ENCODE measurements around the gene CCDC27.

Gene CCDC27

DNA sequence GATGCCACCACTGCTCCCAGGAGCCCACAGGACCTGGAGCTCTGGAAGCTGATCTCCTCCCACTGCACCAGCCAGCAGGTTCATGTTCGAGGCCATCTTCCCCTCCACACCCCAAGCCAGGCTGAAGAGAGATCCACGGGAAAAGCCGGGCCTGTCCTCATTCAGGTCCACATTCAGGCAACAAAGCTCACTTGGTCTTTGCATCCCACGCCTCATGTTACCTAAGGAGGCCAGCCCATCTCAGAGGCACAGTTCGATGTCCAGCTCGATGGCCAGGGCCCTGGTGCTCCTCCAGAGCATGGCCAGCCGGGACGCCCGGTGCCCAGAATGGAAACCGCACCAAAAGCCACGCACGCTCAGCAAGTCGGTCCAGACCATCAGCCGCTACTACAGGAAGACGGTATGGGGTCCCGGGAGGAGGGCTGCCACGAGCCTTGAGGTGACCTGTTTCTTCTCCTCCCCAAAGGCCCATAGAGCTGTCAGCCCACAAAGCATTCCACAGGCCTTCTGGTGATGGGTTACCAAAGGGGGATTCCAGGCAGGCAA lies at the start of gene CCDC27:
CCDC27 (plus strand) TSS at position 51 of the 546 bp plus-strand sequence; CDS start at position 83, 32 bp downstream.
- H3K36me3 ChIP-seq (ENCODE audit: insufficient read depth, insufficient read length, low read length): no peaks in the 10 kb centered on the region
- no peaks in the 10 kb centered on the region for H3K27me3 ChIP-seq (ENCODE audit: insufficient read depth, insufficient read length)
- TF ChIP-seq ZNF274 (IDR thresholded peaks at IDR 0.05; ENCODE audit: low read depth, low read length) (no peak), YY1 (IDR thresholded peaks at IDR 0.05; ENCODE audit: insufficient read depth, insufficient read length) (no peak), SUZ12 (IDR thresholded peaks at IDR 0.05; ENCODE audit: extremely low read depth, insufficient read depth, insufficient read length) (no peak)

DNA sequence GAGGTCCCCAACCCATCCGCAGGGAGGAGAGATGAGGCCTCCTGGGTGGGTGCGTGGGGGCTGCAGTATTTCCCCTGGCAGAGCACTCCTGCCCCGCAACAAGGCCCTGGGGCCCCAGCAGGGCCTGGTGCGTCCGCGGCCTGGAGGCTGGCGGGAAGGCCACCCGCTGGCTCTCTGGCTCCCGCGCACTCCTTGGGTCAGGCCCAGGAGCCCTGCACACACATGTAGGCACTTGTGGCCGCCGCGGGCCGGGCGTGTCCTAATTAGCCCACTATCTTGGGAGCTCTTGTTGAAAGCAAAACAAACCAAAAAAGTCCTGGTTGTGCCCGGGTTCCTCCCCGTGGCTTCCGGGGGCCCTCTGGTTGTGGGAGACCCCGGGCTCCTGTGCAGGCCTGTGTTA lies 49.7 kb upstream of the CCDC27 start:
- Histone ChIP-seq H3K9ac (ENCODE audit: insufficient read length, low read depth) (no peak overlapping the region), H3K4me3 (ENCODE audit: insufficient read length, low read depth) (no peak overlapping the region), H3K27me3 (ENCODE audit: insufficient read depth, insufficient read length) (no peaks in the 10 kb centered on the region), H3K9me3 (ENCODE audit: insufficient read depth, low read length) (no peaks in the 10 kb centered on the region), H3K4me1 (ENCODE audit: insufficient read depth, insufficient read length) (peaks cover 4% of the 10 kb centered on the region), H3K36me3 (ENCODE audit: insufficient read depth, insufficient read length, low read length) (no peaks in the 10 kb centered on the region)
- no peak for TF ChIP-seq ZNF274 (IDR thresholded peaks at IDR 0.05; ENCODE audit: low read depth, low read length)
- no peak for TF ChIP-seq YY1 (IDR thresholded peaks at IDR 0.05; ENCODE audit: insufficient read depth, insufficient read length)
- no peak for TF ChIP-seq SUZ12 (IDR thresholded peaks at IDR 0.05; ENCODE audit: extremely low read depth, insufficient read depth, insufficient read length)
- DNase-seq (ENCODE audit: low read depth, low spot score): no peak

More for the DNA sequence above, at the start of gene CCDC27:
- DNase-seq (ENCODE audit: low read depth, low spot score): no peak
- Histone ChIP-seq H3K4me1 (ENCODE audit: insufficient read depth, insufficient read length) (no peaks in the 10 kb centered on the region), H3K9ac (ENCODE audit: insufficient read length, low read depth) (no peak within 1 kb of the TSS), H3K4me3 (ENCODE audit: insufficient read length, low read depth) (no peak within 1 kb of the TSS), H3K9me3 (ENCODE audit: insufficient read depth, low read length) (no peaks in the 10 kb centered on the region)

DNA sequence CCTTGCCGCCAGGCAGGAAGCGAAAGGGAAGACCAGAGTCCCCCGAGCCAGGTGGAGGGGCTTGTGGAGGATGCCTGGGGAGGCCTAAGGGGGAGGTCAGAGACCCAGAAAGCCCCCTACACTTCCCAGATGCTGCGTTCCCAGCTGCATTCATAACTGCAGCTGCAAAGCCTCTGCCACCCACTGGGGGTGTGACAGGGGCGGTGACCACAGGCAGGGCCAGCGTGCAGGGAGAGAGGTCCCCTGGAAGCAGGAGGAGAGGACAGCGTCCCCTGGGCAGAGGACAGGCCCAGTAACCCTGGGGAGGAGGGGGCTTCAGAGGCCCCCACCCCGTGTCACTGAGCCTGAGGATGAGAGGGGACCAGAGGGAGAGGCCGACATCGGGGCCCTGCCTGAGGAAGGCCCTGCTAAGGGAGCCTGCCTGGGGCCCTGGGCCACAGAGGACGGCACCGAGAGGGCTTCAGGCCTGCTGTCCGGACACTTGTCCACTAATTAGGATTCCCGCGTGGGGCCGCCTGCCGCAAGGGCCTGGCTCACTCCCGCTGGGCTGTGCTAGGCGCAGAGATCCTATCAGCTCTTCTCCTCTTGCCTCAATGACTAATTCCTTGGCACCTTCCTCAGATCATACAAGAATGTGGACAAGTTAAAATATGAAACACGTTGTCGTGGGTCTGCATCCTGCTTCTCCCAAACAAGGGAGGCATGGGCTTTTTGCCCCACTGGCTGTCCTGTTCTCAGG lies 49.1 kb upstream of the CCDC27 start:
- H3K9ac ChIP-seq (ENCODE audit: insufficient read length, low read depth): no peak overlapping the region
- H3K27me3 ChIP-seq (ENCODE audit: insufficient read depth, insufficient read length): peaks cover 3% of the 10 kb centered on the region
- H3K36me3 ChIP-seq (ENCODE audit: insufficient read depth, insufficient read length, low read length): no peaks in the 10 kb centered on the region
- peaks cover 9% of the 10 kb centered on the region for H3K4me1 ChIP-seq (ENCODE audit: insufficient read depth, insufficient read length)
- H3K9me3 ChIP-seq (ENCODE audit: insufficient read depth, low read length): no peaks in the 10 kb centered on the region
- DNase-seq (ENCODE audit: low read depth, low spot score): no peak
- H3K4me3 ChIP-seq (ENCODE audit: insufficient read length, low read depth): no peak overlapping the region
- TF ChIP-seq ZNF274 (IDR thresholded peaks at IDR 0.05; ENCODE audit: low read depth, low read length) (no peak), YY1 (IDR thresholded peaks at IDR 0.05; ENCODE audit: insufficient read depth, insufficient read length) (no peak), SUZ12 (IDR thresholded peaks at IDR 0.05; ENCODE audit: extremely low read depth, insufficient read depth, insufficient read length) (no peak)

DNA sequence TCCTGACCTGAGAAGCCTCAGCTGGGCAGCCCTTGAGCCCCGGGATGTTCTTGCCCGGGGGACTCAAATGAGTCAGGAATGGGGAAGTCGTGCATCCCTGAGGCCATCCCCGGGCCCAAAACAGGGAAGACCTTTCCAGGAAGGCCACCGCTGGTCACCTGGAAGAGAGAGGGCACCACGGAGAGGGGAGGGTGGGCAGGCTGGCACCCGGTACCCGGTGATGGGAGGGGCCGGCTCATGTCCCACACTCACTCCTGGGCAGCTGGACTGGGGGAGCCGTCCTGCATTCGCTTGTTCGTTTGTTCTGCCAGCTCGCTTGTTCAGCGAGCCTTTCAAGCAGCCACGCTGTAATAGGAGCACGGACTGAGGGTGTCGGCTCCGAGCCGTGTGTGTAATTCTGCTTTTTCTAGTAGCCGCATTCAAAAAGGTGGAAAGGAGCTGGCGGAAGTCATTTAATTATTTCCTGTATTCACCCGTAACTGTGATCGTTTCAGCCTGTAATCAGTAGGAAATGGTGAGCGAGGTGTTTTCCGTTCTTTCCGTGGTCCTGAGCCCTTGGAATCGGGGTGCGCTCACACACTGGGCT lies 48.4 kb upstream of the CCDC27 start:
- H3K9ac ChIP-seq (ENCODE audit: insufficient read length, low read depth): no peak overlapping the region
- H3K36me3 ChIP-seq (ENCODE audit: insufficient read depth, insufficient read length, low read length): no peaks in the 10 kb centered on the region
- no peaks in the 10 kb centered on the region for H3K9me3 ChIP-seq (ENCODE audit: insufficient read depth, low read length)
- H3K4me1 ChIP-seq (ENCODE audit: insufficient read depth, insufficient read length): peaks cover 13% of the 10 kb centered on the region
- no peak for DNase-seq (ENCODE audit: low read depth, low spot score)
- H3K4me3 ChIP-seq (ENCODE audit: insufficient read length, low read depth): no peak overlapping the region
- H3K27me3 ChIP-seq (ENCODE audit: insufficient read depth, insufficient read length): peaks cover 8% of the 10 kb centered on the region
- TF ChIP-seq SUZ12 (IDR thresholded peaks at IDR 0.05; ENCODE audit: extremely low read depth, insufficient read depth, insufficient read length) (no peak), YY1 (IDR thresholded peaks at IDR 0.05; ENCODE audit: insufficient read depth, insufficient read length) (no peak), ZNF274 (IDR thresholded peaks at IDR 0.05; ENCODE audit: low read depth, low read length) (no peak)

DNA sequence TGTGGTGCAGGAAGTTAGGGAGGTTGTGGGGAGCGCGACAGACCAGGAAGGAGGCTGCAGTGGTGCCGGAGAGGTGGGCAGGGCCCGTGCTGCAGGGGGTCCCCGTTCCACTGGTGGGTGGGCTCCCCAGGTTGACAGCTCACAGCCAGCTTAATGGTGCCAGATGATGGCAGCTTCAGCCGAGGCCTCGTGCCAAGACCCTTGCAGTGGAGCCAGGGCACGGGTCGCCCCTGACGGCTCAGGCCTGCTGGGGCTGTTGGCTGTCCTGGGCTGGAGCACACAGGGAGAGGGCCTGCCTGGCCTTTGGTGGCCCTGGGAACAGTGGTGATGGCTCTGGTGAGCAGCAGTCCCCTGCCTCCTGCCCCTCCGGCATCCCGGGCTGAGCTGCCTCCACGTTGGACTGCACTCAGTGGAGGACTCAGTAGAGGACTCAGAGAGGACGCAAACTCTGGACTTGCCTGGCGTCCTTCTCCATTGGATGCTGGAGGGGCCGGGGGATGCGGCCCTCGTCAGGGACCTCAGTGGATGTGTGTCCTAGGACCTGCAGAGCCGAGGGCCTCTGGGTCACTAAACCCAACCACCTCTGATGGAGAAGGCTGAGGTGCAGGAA lies 46.8 kb upstream of the CCDC27 start:
- Histone ChIP-seq H3K4me3 (ENCODE audit: insufficient read length, low read depth) (no peak overlapping the region), H3K27me3 (ENCODE audit: insufficient read depth, insufficient read length) (peaks cover 13% of the 10 kb centered on the region), H3K4me1 (ENCODE audit: insufficient read depth, insufficient read length) (peaks cover 20% of the 10 kb centered on the region), H3K9me3 (ENCODE audit: insufficient read depth, low read length) (no peaks in the 10 kb centered on the region), H3K36me3 (ENCODE audit: insufficient read depth, insufficient read length, low read length) (no peaks in the 10 kb centered on the region), H3K9ac (ENCODE audit: insufficient read length, low read depth) (no peak overlapping the region)
- TF ChIP-seq ZNF274 (IDR thresholded peaks at IDR 0.05; ENCODE audit: low read depth, low read length): no peak
- no peak for TF ChIP-seq YY1 (IDR thresholded peaks at IDR 0.05; ENCODE audit: insufficient read depth, insufficient read length)
- no peak for TF ChIP-seq SUZ12 (IDR thresholded peaks at IDR 0.05; ENCODE audit: extremely low read depth, insufficient read depth, insufficient read length)
- no peak for DNase-seq (ENCODE audit: low read depth, low spot score)

DNA sequence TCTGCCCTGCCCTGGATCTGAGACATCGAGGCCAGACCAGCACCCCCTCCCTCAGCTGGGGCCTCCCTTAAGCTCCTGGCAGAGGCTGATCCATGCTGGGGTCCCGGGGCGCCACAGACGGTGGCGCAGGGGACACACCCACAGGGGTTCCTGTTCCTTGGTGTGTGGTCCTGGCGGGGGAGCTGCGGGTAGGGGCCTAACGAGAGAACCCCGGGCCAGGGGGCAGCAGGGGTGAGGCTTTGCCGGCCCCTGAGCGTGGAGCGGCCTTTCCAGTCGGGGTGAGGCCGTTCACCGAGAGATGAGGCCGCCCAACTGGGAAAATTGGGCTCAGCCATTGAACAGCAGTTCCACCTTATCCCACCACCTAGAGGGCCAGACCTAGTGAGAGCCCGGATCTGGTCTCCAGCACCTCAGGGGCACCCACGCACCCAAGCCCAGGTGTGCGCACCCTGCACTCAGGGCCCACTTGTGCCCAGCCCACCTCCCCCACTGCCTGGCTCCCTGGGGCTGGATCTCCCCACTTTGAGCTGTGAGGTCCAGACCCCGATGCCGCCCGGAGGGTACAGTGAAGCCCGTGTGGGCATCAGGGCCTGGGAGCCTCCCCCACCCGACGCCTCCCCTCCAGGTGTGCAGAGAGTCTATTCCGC lies 45.5 kb upstream of the CCDC27 start:
- Histone ChIP-seq H3K9ac (ENCODE audit: insufficient read length, low read depth) (no peak overlapping the region), H3K4me3 (ENCODE audit: insufficient read length, low read depth) (no peak overlapping the region), H3K27me3 (ENCODE audit: insufficient read depth, insufficient read length) (peaks cover 13% of the 10 kb centered on the region), H3K9me3 (ENCODE audit: insufficient read depth, low read length) (no peaks in the 10 kb centered on the region), H3K4me1 (ENCODE audit: insufficient read depth, insufficient read length) (peaks cover 23% of the 10 kb centered on the region), H3K36me3 (ENCODE audit: insufficient read depth, insufficient read length, low read length) (no peaks in the 10 kb centered on the region)
- no peak for DNase-seq (ENCODE audit: low read depth, low spot score)
- no peak for TF ChIP-seq YY1 (IDR thresholded peaks at IDR 0.05; ENCODE audit: insufficient read depth, insufficient read length)
- TF ChIP-seq SUZ12 (IDR thresholded peaks at IDR 0.05; ENCODE audit: extremely low read depth, insufficient read depth, insufficient read length): no peak
- TF ChIP-seq ZNF274 (IDR thresholded peaks at IDR 0.05; ENCODE audit: low read depth, low read length): no peak

All from NT2/D1 (cell line).